Suprapubic skin (tissue), 4 donors: Measurements from ENCODE around the gene IPO13.

ENCODE experiments used
- EP300 ChIP-seq: sonication (generic); formaldehyde crosslinking; IDR thresholded peaks from one replicate; pipeline ENCODE4 v1.6.1; 2017; ENCODE audit warnings: antibody characterized with exemption
- POLR2A ChIP-seq, 2 donors: fragments of 450-650 bp; IDR thresholded peaks; one replicate each; pipeline ENCODE4 v1.6.1; 2017; ENCODE audit warnings: antibody characterized with exemption in 2 of 2, mild to moderate bottlenecking in 2 of 2, moderate library complexity in 2 of 2
- POLR2AphosphoS5 ChIP-seq, 3 donors: sonication (generic); formaldehyde crosslinking; IDR thresholded peaks; one replicate each; pipeline ENCODE4 v1.6.1; 2017; ENCODE audit warnings: antibody characterized with exemption in 3 of 3
- TF ChIP-seq, protein P1 (sequence below), 2 donors: fragments of 200-600 bp in 1 of 2; fragments of 450-650 bp in 1 of 2; sonication (generic) in 1 of 2; IDR thresholded peaks; one replicate each; pipeline ENCODE4 v1.5.1; 2016 to 2019; ENCODE audit warnings: antibody characterized with exemption in 2 of 2, mild to moderate bottlenecking in 1 of 2, moderate library complexity in 1 of 2

DNA sequence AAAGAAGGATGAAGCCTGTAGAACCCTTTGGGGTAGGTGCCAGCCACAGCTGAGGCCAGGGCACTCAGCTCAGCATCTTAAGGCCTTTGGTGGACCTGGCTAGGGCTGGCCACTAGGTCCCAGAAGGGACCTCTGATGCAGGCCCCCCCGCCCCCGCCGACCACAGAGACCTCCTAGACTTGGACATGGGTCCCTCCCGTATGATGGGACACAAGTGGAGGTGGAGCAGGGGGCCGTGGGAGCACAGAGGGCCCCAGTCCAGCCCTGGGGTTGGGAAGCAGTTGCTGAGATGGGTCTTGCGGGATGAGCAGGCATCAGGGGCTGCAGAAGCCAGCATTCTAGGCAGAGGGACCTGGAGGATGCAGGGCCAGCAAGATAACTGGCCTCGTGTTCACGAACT lies 35.5 kb downstream of the IPO13 start:
- TF ChIP-seq, protein P1, sequence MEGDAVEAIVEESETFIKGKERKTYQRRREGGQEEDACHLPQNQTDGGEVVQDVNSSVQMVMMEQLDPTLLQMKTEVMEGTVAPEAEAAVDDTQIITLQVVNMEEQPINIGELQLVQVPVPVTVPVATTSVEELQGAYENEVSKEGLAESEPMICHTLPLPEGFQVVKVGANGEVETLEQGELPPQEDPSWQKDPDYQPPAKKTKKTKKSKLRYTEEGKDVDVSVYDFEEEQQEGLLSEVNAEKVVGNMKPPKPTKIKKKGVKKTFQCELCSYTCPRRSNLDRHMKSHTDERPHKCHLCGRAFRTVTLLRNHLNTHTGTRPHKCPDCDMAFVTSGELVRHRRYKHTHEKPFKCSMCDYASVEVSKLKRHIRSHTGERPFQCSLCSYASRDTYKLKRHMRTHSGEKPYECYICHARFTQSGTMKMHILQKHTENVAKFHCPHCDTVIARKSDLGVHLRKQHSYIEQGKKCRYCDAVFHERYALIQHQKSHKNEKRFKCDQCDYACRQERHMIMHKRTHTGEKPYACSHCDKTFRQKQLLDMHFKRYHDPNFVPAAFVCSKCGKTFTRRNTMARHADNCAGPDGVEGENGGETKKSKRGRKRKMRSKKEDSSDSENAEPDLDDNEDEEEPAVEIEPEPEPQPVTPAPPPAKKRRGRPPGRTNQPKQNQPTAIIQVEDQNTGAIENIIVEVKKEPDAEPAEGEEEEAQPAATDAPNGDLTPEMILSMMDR (IDR thresholded peaks at IDR 0.05), result no peak
- TF ChIP-seq POLR2A (IDR thresholded peaks at IDR 0.05), result no peak
- no peak for TF ChIP-seq POLR2AphosphoS5 (IDR thresholded peaks at IDR 0.05)
- TF ChIP-seq EP300, result no peak
